Stimulated activated CD4-positive, alpha-beta T cell treated with anti-CD3 and anti-CD28 coated beads, TNF-alpha, amount 100 ng/mL, for 1 hour (primary cell): ENCODE measurements around the gene TTC6.

Source experiments
- DNase-seq, 3 donors: peaks; one replicate each; pipeline ENCODE4 v3.0.0-alpha.2; 2020; ENCODE audit warnings: low read depth in 3 of 3, low spot score in 1 of 3

TTC6 gene

GRCh38 chr14:37584211-37585100, 11.0 kb upstream of the TTC6 start:
- DNase-seq, result no peak

- no peak for DNase-seq
Measured at GRCh38 chr14:37585101-37585511, 10.3 kb upstream of the TTC6 start.

GRCh38 chr14:37585971-37586796, 9.2 kb upstream of the TTC6 start:
- no peak for DNase-seq

GRCh38 chr14:37586797-37587130, 8.7 kb upstream of the TTC6 start:
- no peak for DNase-seq

- DNase-seq, result no peak
Measured at GRCh38 chr14:37587131-37587803, 8.2 kb upstream of the TTC6 start.

GRCh38 chr14:37587881-37588666, 7.4 kb upstream of the TTC6 start:
- DNase-seq, result no peak

- DNase-seq, result no peak
Measured at GRCh38 chr14:37588667-37588955, 6.8 kb upstream of the TTC6 start.

GRCh38 chr14:37588956-37589714, 6.3 kb upstream of the TTC6 start:
- no peak for DNase-seq

- DNase-seq, result no peak
Measured at GRCh38 chr14:37589715-37590427, 5.6 kb upstream of the TTC6 start.

- no peak for DNase-seq
Measured at GRCh38 chr14:37590428-37591139, 4.8 kb upstream of the TTC6 start.

GRCh38 chr14:37591311-37591940, 4.0 kb upstream of the TTC6 start:
- DNase-seq, result no peak

- no peak for DNase-seq
Measured at GRCh38 chr14:37591941-37592481, 3.4 kb upstream of the TTC6 start.

- DNase-seq, result no peak
Measured at GRCh38 chr14:37592482-37593408, 2.7 kb upstream of the TTC6 start.

GRCh38 chr14:37593511-37594237, 1.8 kb upstream of the TTC6 start:
- DNase-seq, result no peak

- no peak for DNase-seq
Measured at GRCh38 chr14:37594238-37594970, 1.0 kb upstream of the TTC6 start.
